Stimulated activated CD4-positive, alpha-beta T cell treated with anti-CD3 and anti-CD28 coated beads, Interleukin-12 subunit alpha, Interleukin-12 subunit beta, amount 100 ng/mL, for 24 hours (primary cell): ENCODE data around the gene DDX19B.
"Not testable (repeated sequence)": the region's sequence is repeated elsewhere in the genome, so short reads cannot be mapped to it uniquely, and the experiment has no call there.

Experiments used
- DNase-seq, 2 experiments: peaks; one replicate each; pipeline ENCODE4 v3.0.0-alpha.2; 2020; ENCODE audit warnings: low read depth in 2 of 2

The DDX19B gene

GRCh38 chr16:70298988-70299938 lies at the start of gene DDX19B:
TSS of gene DDX19B (plus strand) at chr16:70299186. CDS start at chr16:70299298, 112 bp downstream.
- peak; percentile 21 to 50 for DNase-seq

GRCh38 chr16:70249697-70250096 lies 49.3 kb upstream of the DDX19B start:
- not testable (repeated sequence) for DNase-seq

DNA sequence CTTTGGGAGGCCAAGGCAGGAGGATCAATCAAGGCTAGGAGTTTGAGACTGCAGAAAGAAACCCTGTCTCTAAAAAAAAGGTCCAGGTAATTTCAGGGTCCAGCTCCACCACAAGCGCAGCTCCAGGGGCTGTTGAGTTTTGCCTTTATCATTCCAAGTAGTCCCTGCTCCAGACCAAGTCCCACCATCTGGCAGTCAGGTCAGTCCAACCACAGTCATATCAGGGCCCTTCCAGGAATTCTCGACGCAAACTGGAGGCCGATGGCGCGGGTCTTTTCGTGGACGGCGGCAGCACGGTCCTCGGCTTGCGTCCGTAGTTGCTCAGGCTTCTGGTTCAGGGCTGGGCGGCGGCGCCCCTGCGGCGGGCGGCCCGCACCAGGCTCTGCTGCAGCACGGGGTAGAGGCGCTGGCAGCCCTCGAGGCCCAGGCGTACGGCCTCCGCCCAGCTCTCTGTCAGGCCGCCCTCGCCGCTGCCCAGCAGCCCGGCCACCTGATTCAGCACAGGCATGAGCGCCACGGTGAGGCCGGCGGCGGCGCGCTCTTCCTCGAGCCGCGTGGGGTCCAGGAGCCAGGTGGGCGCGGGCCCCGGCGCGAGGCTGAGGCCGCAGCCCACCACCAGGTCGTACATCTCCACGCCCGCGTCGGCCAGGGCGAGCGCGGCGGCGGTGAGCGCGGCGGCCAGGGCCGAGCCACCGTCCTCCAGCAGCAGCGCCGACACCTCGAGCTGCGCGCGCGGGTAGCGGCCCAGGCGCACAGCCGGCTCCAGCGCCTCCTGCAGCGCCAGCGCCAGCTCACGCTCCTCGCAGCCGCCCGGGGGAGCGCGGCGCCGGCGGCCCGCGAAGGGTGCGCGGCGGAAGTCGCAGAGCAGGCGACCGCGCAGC lies 48.0 kb upstream of the DDX19B start:
- DNase-seq, result peak in 1 of 2 experiments; percentile 16

DNA sequence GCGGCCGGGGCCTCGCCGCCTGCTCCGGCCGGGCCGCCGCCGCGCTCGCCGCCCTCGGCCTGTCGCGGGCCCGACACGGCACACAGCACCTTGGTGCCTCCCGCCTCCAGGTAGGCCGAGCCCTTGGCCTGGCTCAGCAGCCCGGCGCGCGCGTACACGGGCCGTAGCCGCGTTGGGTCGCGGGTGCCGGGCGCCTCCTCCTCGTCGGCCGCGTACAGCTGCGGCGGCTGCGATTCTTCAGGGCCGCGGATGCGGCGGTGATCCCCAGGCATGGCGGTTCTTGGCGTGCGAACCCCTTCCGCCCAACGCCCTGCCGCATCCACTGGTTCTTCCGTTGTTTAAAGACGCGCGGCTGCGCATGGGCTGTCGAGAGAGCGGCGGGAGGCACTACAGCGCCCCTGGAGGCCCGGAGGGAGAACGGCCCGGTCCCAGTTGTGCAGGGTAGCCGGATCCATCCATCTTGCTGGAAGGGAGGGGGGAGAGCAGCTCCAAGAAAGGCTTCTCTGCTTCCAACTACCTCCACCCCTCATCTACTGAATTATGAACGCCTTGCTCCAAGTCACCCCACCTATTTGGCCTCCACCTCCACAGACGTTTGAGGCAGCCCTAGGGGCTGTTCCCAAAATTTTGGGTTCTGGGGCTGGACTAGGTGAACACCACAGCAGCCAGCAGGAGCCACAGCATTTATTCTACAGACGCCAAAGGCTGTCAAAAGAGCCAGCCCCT lies 47.2 kb upstream of the DDX19B start, which contains the start of gene EXOSC6:
EXOSC6 (minus strand) TSS at position 312 of the 726 bp plus-strand sequence; CDS start at position 272, 40 bp downstream.
- DNase-seq, result peak; percentile 85 to 87

- DNase-seq, result no peak
Measured at GRCh38 chr16:70252355-70252988, 46.5 kb upstream of the DDX19B start.

DNA sequence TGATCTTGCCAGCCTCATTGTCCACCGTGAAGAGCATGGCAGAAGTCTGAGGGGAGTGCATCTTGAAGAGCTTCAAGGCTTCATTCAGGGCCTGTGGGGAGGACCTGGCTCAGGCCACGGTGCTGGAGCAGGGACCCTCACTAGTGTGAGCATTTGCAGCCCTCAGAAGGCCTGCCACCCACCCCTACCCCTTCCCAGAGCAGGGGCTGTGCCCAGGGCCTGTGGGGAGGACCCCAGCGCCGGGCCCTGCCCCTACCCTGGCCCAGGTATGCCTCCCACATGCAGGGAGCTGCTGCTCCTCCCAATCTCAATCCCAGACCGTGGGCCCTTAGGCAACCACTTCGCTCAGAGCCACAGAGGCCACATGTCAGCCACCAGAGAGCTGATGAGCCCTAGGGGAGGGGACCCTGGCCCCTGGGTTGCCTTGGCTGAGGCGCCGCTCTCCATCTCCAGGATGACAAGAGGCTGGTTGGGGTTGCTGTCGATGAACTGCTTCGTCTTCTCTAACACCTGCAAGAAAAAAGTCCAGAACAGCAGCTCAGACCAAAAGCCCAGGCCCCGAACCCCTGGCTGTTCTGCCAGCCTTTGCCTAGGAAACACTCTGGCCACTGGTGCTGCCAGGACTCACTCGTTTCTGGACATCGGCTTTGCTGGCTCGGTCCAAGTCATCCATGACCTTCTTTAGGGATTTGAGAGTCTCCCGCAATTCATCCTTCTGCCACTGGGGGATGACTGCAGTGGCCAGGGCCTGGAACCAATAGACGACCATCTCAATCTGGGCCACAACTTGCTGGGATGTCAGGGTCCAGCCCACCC lies 45.5 kb upstream of the DDX19B start:
- DNase-seq, result peak in 1 of 2 experiments; percentile 41

GRCh38 chr16:70254180-70254964 lies 44.6 kb upstream of the DDX19B start:
- no peak for DNase-seq

- DNase-seq, result no peak
Measured at GRCh38 chr16:70254965-70255286, 44.1 kb upstream of the DDX19B start.

DNA sequence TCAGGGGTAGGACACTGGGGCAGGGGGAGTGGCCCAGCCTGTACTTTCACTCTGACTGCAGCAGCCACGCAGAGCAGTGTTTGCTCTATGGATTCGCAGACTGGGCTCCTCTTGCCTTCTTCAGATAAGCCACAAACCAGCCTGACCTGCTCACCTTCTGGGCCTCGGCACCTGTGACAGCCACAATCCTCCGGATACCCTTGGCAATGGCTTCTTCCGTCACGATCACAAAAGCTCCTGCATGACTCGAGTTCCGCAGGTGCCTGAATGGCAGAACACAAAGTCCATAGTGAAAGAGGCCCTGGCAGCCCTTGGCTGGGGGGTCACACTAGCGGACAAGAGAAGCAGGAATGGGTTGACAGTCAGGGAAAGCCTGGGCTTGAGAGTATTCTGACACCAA lies 43.4 kb upstream of the DDX19B start:
- no peak for DNase-seq

DNA sequence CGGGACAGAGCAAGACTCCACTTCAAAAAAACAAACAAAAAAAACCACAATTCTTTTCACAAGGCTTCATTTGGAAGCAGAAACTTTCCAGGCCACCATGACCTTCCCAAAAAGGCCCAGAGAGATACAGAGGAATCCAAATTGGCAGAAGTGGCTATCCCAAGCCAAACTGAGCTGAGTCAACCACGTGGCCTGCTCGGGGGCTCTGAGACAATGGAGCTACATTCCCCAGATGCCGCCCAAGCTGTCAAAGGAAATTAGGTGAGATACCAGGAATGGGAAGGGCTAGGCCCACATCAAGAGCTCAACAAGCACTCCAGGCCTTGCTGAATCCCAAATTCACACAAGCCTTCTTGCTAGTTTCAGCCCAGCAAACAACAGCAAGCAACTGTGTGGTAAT lies 41.6 kb upstream of the DDX19B start:
- no peak for DNase-seq

- no peak for DNase-seq
Measured at GRCh38 chr16:70258065-70258464, 40.9 kb upstream of the DDX19B start.

DNA sequence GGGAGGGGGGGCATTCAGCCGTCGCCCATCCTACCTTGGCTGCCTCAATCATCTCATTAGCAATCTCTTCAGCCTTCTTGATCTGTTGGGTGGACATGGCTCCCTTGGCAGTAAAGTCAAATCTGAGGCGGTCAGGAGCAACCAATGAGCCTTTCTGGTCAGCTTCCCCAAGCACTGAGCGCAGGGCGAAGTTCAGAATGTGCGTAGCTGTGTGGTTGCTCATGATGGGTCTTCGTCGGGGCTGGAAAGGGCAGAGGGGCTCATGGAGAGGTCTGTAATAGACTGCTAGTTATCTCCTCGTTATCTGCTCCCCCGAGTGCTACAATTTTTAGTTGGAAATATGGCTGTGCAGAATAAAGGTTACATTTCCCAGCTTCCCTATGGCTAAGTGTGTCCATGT lies 40.0 kb upstream of the DDX19B start:
- DNase-seq, result no peak

GRCh38 chr16:70259903-70260302 lies 39.1 kb upstream of the DDX19B start:
- DNase-seq, result not testable (repeated sequence)

DNA sequence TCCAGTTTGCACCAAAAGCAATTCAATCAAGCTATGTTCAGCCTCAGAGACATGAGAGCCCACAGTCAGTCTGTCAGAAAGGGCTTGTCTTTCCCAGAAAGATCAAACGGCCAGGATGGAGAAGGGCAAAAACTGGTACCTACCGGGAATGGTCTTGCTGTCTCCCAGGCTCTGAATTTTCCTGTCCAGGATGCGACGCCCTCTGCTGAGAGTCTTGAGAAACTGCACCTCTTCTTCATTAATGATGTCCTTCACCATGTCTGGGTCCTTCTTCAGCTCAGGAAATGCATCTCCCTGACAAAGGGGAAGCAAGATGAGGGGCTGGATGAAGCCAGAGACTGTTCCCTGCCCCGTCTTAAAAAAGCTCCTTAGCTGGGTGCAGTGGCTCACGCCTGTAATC lies 31.5 kb upstream of the DDX19B start:
- no peak for DNase-seq

DNA sequence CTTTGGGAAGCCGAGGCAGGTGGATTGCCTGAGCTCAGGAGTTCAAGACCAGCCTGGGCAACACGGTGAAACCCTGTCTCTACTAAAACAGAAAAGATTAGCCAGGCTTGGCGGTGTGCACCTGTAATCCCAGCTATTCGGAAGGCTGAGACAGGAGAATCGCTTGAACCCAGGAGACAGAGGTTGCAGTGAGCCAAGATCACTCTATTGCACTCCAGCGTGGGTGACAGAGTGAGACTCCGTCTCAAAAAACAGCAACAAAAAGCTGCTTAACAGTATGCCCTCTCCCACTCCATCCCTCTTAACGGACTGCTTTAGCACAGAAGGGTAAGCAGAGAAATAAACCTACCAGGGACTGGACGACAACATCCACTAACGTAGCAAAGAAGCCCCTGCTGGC lies 31.1 kb upstream of the DDX19B start:
- not testable (repeated sequence) for DNase-seq

- no peak for DNase-seq
Measured at GRCh38 chr16:70269471-70269870, 29.5 kb upstream of the DDX19B start.

GRCh38 chr16:70270176-70270575 lies 28.8 kb upstream of the DDX19B start:
- DNase-seq, result no peak

- DNase-seq, result no peak
Measured at GRCh38 chr16:70271696-70272095, 27.3 kb upstream of the DDX19B start.

- DNase-seq, result no peak
Measured at GRCh38 chr16:70276392-70276791, 22.6 kb upstream of the DDX19B start.
